Measurements from ENCODE around the gene PHACTR3.

PHACTR3 gene

GRCh38 chr20:59782986-59783640 lies 178.8 kb downstream of the PHACTR3 start:
- DNase-seq, result peak; percentile 68

DNA sequence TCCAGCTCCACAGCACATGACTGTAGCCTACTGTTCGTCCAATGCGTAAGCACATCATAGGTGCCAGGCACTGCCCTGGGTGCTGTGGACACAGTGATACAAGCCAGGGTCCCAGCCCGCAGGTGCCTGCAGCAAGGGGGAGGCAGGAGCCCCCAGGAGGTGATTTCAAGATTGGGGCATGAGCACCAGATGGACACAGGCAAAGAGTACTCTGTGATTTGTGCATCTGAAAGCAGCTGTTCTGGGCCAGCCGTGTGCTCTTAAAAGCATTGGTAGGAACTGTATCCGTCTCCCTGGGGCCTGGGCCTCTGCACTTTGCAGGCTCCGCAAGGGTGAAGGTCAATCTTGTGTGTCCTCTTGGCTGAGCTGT lies 179.3 kb downstream of the PHACTR3 start:
- no peak for DNase-seq

DNA sequence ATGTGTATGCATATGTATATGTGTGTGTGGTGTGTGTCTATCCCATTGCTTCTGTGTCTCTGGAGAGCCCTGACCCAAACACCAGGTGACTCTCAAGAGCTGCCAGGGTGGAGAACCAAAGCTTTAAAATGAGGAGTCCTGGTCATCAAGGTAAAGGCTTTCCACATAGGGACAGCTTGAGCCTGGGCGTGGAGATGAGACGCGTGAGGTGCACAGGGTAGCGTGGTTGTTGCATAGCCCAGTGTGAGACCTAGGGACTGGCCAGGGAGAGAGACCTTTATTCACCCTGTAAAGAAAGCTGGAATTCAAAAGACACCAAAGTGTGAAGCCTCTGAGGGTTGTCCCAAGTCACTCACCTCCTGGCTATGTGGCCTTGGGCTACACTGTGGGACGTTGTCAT lies 180.0 kb downstream of the PHACTR3 start:
- no peak for DNase-seq

DNA sequence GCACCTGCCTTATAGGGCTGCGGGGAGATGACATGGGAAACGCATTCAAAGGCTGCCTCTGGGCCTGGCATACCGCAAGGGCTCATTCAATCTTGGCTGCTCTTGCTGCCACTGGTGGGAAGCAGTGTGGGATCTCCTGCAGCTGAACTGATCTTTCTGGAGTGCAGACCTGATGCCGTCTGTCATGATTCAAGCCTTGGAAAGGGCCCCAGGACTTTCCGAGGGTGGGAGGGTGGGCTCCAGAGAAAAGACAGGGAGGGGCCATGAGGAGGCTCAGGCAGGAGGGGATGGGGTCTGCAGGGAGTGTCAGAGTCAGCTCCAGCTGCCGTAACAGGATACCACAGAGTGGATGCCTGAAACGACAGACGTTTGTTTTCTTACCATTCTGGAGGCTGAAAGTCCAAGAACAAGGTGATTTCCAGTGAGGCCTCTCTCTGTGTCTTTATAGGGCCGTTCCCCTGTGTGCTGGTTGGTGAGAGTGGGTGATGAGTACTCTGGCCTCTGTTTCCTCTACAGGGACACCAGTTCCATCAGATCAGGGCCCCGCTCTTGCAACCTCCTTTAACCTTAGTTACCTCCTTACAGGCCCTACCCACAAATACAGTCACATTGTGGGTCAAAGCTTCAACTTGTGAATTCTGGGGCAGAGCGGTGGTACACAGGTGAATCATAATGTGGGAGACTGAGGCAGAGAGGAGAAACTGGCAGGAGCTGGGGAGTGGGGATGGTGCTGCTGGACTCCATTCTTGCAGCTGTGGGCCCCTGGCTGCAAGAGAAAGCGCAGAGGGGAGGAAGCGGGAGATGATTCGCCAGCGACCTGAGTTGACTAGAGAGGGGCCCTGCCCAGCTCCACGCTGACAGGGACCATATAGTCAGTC lies 180.7 kb downstream of the PHACTR3 start:
- no peak for DNase-seq

DNA sequence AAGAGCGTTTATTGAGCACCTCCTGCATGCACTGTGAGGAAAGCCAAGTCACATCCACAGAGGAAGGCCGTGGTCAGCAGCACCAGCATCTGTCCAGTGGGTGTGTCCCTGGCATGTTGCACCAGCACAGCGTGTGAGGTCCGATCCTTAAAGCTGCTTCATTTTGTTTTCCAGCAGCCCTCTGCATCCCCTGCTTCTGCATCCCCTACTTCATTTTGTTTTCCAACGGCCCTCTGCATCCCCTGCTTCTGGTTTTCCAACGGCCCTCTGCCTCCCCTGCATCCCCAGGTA lies 181.3 kb downstream of the PHACTR3 start:
- DNase-seq, result no peak

DNA sequence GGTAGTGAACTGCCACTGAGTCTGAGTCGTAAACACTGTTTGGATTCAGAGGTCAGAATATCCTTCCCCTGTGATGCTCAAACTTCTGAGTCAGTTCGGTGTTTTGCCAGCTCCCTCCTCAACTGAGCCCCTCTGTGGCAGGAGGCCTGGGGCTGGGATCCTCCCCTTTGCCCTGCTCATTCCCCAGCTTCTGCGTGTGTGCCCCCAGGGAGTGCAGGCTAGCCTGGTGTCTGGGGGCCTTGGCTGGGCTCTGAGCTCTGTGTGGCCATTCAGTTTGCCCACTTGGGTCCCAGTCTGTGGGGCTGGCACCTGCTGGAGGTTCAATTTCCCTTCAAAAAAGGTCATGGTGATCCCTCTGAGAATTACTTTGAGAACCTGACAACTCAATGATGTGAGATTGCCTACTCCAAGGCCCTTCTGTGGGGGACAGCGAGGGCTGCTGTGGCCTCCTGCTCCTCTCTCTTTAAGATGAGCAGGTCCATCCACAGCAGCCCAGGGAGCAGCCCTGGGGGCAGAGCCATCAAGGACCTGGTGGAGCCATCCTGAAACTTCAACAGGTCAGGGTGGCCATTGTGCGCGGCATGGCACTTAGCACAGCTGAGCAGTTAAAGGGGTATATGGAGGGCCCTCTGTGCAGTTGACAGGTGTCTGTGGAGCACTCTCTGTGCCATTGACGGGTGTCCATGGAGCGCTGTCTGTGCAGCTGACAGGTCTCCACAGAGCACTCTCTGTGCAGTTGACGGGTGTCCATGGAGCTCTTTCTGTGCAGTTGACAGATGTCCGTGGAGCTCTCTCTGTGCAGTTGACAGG lies 181.9 kb downstream of the PHACTR3 start:
- DNase-seq, result no peak

DNA sequence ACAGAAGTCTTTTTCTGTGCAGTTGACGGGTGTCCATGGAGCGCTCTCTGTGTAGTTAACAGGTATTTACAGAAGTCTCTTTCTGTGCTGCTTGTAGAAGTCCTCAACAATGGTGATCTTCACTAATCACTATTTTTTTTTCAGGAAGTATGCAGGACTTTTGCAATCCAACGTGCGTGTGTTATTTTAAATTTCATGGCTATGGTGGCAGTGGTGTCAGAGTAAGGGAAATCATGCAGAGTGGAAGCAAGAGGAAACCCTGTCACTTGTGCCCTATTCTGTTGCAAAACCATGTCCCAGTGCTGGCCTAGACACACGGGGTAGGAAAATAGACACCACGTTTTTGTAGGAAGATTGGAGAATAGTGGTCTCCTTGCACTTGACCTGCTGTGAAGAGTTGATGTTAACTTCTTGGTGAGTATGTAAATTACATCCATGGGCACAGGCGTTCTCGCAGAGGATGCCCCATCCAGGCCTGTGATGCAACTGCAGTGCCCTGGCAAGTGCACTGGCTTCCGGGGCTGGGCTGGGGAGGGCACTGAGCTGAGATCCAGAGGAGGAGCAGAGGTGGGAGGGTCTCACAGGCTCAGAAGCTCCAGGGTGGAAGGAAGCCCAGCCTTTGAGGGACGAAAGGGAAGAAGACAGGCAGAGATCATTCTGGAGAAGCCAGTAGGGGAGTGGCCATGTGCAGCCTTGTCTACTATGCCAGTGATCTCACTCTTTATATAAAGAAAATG lies 182.6 kb downstream of the PHACTR3 start:
- no peak for DNase-seq

- no peak for DNase-seq
Observed at GRCh38 chr20:59787538-59787890, 183.2 kb downstream of the PHACTR3 start.

GRCh38 chr20:59788196-59788735 lies 183.9 kb downstream of the PHACTR3 start:
- DNase-seq, result no peak

GRCh38 chr20:59788811-59789397 lies 184.6 kb downstream of the PHACTR3 start:
- DNase-seq, result no peak

DNA sequence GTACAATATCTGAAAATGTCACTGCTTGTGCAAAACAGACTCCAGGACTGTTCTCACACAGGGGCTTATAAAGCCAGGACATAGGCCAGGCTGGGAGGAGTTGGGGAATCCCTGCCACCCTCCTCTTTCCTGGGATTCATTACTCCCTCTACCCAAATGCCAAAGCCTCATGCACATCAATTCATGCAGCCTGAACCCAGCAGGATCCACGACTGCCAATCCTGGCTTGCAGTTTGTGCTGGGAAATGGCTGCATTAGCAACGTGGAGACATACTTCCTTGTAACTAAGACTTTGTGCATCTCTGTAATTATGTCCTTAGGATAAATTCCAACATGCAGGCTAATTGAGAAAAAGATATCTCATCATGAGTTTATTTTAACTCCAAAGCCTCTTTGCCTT lies 185.3 kb downstream of the PHACTR3 start:
- DNase-seq, result no peak

DNA sequence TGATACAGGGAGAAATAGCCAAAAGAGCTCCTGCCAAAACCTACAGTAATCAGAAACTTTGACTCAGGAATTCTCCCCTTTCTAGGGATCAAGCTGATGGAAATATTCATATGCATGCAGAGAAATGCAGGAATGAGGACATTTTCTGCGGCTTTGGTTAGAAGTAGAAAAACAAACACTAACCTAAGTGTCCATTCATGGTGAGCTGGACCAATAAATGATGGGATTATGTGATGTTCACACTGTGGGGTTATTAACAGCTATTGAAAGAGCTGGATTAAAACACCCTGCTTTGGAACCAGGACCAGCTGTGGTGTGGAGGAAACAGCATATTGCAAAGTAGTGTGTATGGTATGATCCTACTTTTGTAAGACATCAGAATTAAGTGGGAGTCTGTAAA lies 186.0 kb downstream of the PHACTR3 start:
- DNase-seq, result no peak

GRCh38 chr20:59792300-59792699 lies 188.0 kb downstream of the PHACTR3 start:
- no peak for DNase-seq

GRCh38 chr20:59794555-59794954 lies 190.2 kb downstream of the PHACTR3 start:
- DNase-seq, result no peak

- DNase-seq, result no peak
Observed at GRCh38 chr20:59800309-59800708, 196.0 kb downstream of the PHACTR3 start.

GRCh38 chr20:59802018-59802417 lies 197.7 kb downstream of the PHACTR3 start:
- no peak for DNase-seq

GRCh38 chr20:59802471-59803221 lies 198.3 kb downstream of the PHACTR3 start:
- no peak for DNase-seq

- DNase-seq, result no peak
Observed at GRCh38 chr20:59804347-59804746, 200.0 kb downstream of the PHACTR3 start.

- DNase-seq, result no peak
Observed at GRCh38 chr20:59804871-59805665, 200.7 kb downstream of the PHACTR3 start.

DNA sequence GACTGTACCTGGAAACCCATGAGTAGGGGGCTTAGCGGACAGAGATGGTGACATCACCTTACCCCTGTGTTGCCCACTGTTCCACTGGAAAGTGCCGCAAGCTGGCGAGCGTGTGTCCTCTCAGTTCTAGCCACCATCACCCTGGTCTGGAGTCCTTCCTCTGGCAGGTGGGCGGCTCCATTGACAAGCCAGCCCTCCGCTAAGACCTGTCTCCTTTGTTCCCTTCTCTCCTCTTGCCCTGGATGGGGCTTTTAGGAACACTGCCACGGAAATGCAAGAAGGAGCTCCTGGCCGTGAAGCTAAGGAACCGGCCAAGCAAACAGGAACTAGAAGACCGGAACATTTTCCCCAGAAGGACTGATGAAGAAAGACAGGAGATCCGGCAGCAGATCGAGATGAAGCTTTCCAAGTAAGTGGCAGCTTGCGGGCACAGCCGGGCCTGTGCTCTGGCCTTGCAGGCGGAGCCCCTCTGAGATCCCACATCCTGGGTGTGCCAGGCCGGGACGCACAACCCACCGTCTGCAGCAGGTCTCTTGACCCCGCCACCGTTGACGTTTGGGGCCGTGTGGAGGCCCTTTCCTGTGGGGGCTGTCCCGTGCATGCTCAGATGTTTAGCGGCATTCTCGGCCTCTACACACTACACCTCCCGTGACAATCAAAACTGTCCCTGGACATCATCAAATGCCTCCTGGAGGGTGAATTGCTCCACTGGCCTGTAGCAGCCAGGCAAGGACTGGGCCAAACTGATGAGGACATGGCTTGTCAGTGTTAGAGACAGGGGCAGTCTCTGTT lies 201.6 kb downstream of the PHACTR3 start:
- DNase-seq, result no peak

Measured in NCI-H146 (cell line).